GM21786 (cell line): ENCODE results near the gene NAIF1.

Experiments
- ATAC-seq: cut with Tn5 transposase; IDR thresholded peaks from one replicate; pipeline ENCODE4 v1.9.1; 2021; ENCODE audit not compliant: unreplicated experiment

The NAIF1 gene

GRCh38 chr9:128102861-128103588 lies 35.9 kb upstream of the NAIF1 start:
- no peak for ATAC-seq

GRCh38 chr9:128102196-128102595 lies 35.1 kb upstream of the NAIF1 start:
- no peak for ATAC-seq

- no peak for ATAC-seq
These were observed 34.6 kb upstream of the NAIF1 start for GRCh38 chr9:128101690-128102089.

GRCh38 chr9:128101231-128101661 lies 34.1 kb upstream of the NAIF1 start:
- no peak for ATAC-seq

GRCh38 chr9:128100581-128100980 lies 33.5 kb upstream of the NAIF1 start:
- ATAC-seq, result no peak

- ATAC-seq, result no peak
These were observed 32.9 kb upstream of the NAIF1 start for GRCh38 chr9:128099932-128100491.

- ATAC-seq, result no peak
These were observed 32.3 kb upstream of the NAIF1 start for GRCh38 chr9:128099231-128099931.

GRCh38 chr9:128098297-128099230 lies 31.4 kb upstream of the NAIF1 start:
- ATAC-seq, result no peak

- no peak for ATAC-seq
These were observed 30.6 kb upstream of the NAIF1 start for GRCh38 chr9:128097543-128098296.

GRCh38 chr9:128096616-128097536 lies 29.8 kb upstream of the NAIF1 start:
- ATAC-seq, result no peak

- no peak for ATAC-seq
These were observed 27.9 kb upstream of the NAIF1 start for GRCh38 chr9:128094950-128095544.

GRCh38 chr9:128094166-128094949 lies 27.2 kb upstream of the NAIF1 start:
- peak; percentile 91 for ATAC-seq

GRCh38 chr9:128093011-128093410 lies 25.9 kb upstream of the NAIF1 start:
- ATAC-seq, result no peak

GRCh38 chr9:128092199-128092977 lies 25.3 kb upstream of the NAIF1 start:
- no peak for ATAC-seq

GRCh38 chr9:128091571-128091970 lies 24.5 kb upstream of the NAIF1 start:
- ATAC-seq, result no peak

- ATAC-seq, result no peak
These were observed 24.0 kb upstream of the NAIF1 start for GRCh38 chr9:128091144-128091543.

GRCh38 chr9:128089299-128089698 lies 22.2 kb upstream of the NAIF1 start:
- no peak for ATAC-seq
